Measurements from ENCODE around the gene PSME4.
"Not testable (repeated sequence)": the region's sequence is repeated elsewhere in the genome, so short reads cannot be mapped to it uniquely, and the experiment has no call there.

PSME4 gene

GRCh38 chr2:53987336-53987921, 16.6 kb upstream of the PSME4 start:
- DNase-seq, result no peak
- TF ChIP-seq POLR2A (IDR thresholded peaks at IDR 0.05; ENCODE audit: low read length) (no peak), GATA1 (IDR thresholded peaks at IDR 0.05; ENCODE audit: low read depth, low read length) (no peak)

GRCh38 chr2:53985646-53986045, 14.9 kb upstream of the PSME4 start:
- TF ChIP-seq POLR2A (IDR thresholded peaks at IDR 0.05; ENCODE audit: low read length) (no peak), GATA1 (IDR thresholded peaks at IDR 0.05; ENCODE audit: low read depth, low read length) (no peak)
- DNase-seq, result no peak

- DNase-seq, result peak; percentile 78 to 87
- TF ChIP-seq GATA1 (IDR thresholded peaks at IDR 0.05; ENCODE audit: low read depth, low read length) (no peak), POLR2A (IDR thresholded peaks at IDR 0.05; ENCODE audit: low read length) (no peak)
Measured at GRCh38 chr2:53969968-53970723, 647 bp downstream of the PSME4 start.

GRCh38 chr2:53969285-53969967, 1.4 kb downstream of the PSME4 start:
- TF ChIP-seq POLR2A (IDR thresholded peaks at IDR 0.05; ENCODE audit: low read length), result peak; percentile 47
- no peak for TF ChIP-seq GATA1 (IDR thresholded peaks at IDR 0.05; ENCODE audit: low read depth, low read length)
- DNase-seq, result peak; percentile 84 to 88

- DNase-seq, result no peak
- TF ChIP-seq GATA1 (IDR thresholded peaks at IDR 0.05; ENCODE audit: low read depth, low read length) (no peak), POLR2A (IDR thresholded peaks at IDR 0.05; ENCODE audit: low read length) (no peak)
Measured at GRCh38 chr2:53964987-53965687, 5.7 kb downstream of the PSME4 start.

- no peak for TF ChIP-seq GATA1 (IDR thresholded peaks at IDR 0.05; ENCODE audit: low read depth, low read length)
- no peak for TF ChIP-seq POLR2A (IDR thresholded peaks at IDR 0.05; ENCODE audit: low read length)
- no peak for DNase-seq
Measured at GRCh38 chr2:53964257-53964952, 6.4 kb downstream of the PSME4 start.

- DNase-seq, result not testable (repeated sequence)
Measured at GRCh38 chr2:53961478-53962216, 9.1 kb downstream of the PSME4 start.

GRCh38 chr2:53960476-53960875, 10.3 kb downstream of the PSME4 start:
- TF ChIP-seq POLR2A (IDR thresholded peaks at IDR 0.05; ENCODE audit: low read length) (no peak), GATA1 (IDR thresholded peaks at IDR 0.05; ENCODE audit: low read depth, low read length) (no peak)
- DNase-seq, result no peak

- no peak for TF ChIP-seq POLR2A (IDR thresholded peaks at IDR 0.05; ENCODE audit: low read length)
- TF ChIP-seq GATA1 (IDR thresholded peaks at IDR 0.05; ENCODE audit: low read depth, low read length), result no peak
- DNase-seq, result no peak
Measured at GRCh38 chr2:53958443-53958842, 12.3 kb downstream of the PSME4 start.

- TF ChIP-seq GATA1 (IDR thresholded peaks at IDR 0.05; ENCODE audit: low read depth, low read length), result no peak
- TF ChIP-seq POLR2A (IDR thresholded peaks at IDR 0.05; ENCODE audit: low read length), result no peak
Measured at GRCh38 chr2:53952519-53952918, 18.3 kb downstream of the PSME4 start.

GRCh38 chr2:53949457-53949856, 21.3 kb downstream of the PSME4 start:
- TF ChIP-seq POLR2A (IDR thresholded peaks at IDR 0.05; ENCODE audit: low read length) (no peak), GATA1 (IDR thresholded peaks at IDR 0.05; ENCODE audit: low read depth, low read length) (no peak)
- no peak for DNase-seq

More at GRCh38 chr2:53952519-53952918, 18.3 kb downstream of the PSME4 start:
- DNase-seq, result no peak

GRCh38 chr2:53945538-53945937, 25.3 kb downstream of the PSME4 start:
- no peak for DNase-seq
- TF ChIP-seq GATA1 (IDR thresholded peaks at IDR 0.05; ENCODE audit: low read depth, low read length), result no peak

- no peak for DNase-seq
- TF ChIP-seq GATA1 (IDR thresholded peaks at IDR 0.05; ENCODE audit: low read depth, low read length), result no peak
- no peak for TF ChIP-seq POLR2A (IDR thresholded peaks at IDR 0.05; ENCODE audit: low read length)
Measured at GRCh38 chr2:53944542-53944941, 26.3 kb downstream of the PSME4 start.

Measured in erythroblast (primary cell).